ENCODE results near the gene G0S2.
"Not testable (repeated sequence)": the region's sequence is repeated elsewhere in the genome, so short reads cannot be mapped to it uniquely, and the experiment has no call there.

The G0S2 gene

DNA sequence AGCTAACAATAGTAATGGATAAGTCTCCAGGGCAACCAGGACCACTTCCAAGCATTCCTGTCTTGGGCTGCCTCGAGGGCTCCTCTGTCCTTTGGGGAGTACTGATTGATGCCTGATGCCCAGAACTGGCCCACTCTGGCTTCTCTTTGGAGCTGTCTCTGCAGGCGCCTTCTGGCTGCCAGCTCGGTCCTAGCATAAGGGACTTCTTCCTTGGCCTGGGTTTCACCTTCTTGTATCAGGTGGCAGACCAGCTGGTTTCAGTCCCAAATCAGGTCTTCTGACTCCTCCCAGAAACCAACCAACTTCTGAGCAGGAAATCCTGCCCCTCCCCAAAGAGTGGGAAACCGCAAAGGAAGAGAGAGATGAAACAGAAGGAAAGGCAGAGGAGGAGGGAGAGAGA, 10.6 kb downstream of the G0S2 start:
- no peak for DNase-seq

DNA sequence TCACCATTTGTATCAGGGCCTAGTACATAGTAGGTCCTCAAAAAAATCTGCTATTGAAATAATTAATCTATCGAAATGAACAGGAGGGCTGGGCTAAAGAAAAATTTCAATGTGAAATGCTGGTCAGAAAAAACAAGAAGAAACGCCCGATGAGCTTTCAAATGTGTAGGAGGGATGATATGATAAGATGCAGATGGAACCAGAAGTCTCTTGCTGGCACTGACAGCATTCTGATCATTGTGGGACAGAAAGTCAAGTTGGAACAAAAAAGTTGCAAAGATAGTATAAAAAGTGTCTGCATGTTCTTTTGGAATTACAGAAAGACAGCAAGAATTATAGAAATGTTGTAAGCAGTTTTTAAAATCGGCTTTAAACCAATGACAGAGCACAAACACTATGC, 11.1 kb downstream of the G0S2 start:
- no peak for DNase-seq

DNA sequence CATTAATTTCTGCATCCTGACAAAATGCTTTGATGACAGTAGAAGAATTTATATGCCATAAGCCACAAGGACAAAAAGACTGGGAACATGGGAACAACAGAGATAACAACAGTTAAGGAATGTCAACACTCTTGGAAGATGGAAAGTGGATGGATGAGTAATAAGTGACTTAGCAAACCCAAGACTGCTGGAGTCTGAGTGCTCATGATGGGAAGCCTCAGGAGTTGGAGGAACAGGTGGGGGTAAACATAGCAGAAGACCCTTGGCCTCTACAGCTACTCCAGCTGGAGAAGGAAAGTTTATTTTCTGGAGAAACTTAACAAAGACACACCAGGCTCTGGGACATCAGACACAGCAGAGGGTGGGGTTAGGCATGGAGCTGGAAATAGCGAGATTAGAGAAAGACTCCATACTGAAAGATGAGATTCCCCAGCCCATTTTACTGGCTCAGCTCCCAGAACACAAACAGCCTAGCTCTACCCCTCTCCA, 13.6 kb downstream of the G0S2 start:
- DNase-seq, result no peak

DNA sequence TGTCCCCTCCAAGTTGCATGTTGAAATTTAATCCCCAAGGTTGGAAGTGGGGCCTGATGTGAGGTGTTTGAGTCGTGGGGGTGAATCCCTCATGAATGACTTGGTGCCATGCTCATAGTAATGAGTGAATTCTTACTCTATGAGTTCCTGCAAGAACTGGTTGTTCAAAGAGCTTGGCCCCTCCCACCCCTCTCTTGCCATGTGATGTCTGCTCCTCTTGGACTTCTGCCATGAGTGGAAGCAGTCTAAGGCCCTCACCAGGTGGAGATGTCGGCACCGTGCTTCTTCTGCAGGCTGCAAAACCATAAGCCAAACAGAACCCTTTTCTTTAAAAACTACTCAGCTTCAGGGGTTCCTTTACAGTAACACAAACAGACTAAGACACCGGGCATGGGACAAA, 14.3 kb downstream of the G0S2 start:
- DNase-seq, result no peak

DNA sequence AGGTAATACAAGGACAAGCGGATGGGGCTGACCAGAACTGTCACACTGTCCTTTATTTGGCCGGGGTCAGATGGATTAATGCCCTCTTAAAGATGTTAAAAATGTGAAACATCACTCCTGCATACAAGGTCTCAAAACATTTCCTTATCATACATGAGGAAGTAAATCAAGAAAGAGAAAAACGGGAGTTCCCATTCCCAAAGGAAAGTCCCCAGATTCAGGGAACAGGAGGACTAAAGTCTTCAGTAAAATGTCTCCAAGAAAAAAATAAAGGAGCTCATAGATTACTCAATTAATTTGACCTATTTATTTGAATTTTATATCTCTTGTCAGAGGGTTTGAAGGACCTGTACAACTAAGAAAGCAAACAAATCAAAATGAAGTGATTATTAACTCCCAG, 16.0 kb downstream of the G0S2 start:
- DNase-seq, result no peak

DNA sequence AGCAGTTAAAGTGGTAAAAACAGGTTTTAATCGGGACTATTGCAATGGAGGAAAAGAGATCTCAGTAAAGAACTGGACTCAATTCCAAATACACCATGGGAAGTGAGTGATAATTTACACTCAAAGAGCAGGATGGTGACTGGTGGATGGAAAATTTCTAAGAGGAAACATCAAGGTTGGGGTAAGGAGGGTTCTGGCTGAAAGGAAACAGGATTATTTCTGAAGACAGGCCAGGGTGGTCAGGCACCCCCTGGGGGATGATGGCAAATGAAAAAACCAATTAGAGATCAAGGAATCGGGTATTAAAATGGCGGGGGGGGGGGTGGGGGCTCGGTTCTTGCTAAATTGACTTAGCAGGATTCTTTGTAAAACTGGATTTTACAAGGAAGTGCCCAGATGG, 17.1 kb downstream of the G0S2 start:
- DNase-seq, result no peak

DNA sequence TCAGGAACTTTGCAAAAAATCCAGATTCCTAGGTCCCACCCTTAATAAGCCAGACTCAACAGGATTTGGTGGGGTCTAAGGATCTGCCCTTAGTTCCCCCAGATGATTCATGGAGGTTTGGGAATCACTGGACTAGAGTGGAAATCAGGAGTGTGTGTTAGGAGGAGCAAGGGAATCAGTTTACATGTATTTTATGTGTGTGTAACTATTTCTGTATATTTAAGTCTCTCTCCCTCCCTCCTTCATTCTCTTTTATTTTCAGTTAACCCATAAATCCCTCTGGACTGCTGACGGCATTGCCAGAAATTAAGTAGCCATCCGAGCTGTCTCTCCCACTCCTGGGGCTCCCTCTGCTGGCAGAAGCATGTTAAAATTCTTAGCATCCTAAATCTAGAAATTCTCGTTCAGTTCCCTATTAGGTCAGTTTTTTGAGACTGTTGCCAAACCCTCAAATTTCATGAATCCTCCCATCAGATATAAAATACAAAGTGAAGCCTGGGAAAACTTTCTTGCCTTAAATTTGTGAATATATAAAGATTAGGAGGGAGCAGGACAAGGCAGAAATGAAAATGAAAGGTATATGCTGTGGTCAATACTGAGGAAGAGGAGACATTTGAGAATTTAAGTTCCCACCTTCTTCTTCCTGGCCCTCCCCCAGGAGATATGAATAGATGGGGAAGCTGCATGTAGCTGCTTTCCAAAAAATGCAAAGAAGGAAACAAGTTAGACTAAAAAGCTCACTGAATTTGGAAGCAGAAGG, 17.7 kb downstream of the G0S2 start:
- peak; percentile 44 for DNase-seq

DNA sequence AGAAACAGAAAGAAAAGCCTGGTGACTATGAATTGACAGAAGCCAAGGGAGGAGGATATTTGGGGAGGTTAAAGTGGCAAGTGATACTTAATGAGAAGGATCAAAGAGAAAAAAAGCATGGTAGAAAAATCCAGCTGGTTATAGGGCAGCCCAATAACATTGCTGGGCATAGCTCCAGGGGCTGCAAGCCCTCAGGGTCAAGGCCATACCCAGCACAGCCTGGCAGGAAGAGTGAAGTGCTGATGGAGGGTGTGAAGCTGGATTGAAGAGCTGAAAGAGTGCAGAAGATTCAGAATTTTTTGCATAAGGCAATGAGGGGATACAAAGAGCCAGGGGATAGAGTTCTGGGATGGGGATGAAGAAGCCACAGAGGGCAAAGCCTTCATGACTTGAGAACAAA, 21.5 kb downstream of the G0S2 start:
- no peak for DNase-seq

DNA sequence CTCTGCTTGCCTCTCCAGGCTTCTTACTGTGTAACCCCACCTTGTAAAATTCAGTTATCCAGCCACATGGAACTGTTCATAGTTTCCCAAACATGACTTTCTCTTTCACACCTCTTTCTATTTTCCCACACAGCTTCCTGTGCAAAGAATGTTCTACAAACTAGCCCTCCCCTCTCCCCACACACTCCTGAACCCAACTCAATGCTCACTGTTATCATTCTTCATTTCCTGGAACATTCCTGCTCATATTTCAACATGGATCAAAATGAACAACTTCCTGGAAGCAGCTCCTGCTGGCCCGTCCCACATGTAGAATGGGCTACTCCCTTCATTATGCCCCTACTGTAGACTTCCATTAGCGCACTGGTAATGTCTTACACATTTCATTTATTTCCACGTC, 21.9 kb downstream of the G0S2 start:
- no peak for DNase-seq

DNA sequence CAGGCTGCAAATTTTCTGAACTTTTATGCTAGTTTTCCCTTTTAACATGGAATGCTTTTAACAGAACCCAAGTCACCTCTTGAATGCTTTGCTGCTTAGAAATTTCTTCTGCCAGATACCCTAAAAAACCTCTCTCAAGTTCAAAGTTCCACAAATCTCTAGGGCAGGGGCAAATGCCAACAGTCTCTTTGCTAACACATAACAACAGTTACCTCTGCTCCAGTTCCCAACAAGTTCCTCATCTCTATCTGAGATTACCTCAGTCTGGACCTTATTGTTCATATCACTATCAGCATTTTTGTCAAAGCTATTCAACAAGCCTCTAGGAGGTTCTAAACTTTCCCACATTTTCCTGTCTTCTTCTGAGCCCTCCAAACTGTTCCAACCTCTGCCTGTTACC, 25.5 kb downstream of the G0S2 start:
- not testable (repeated sequence) for DNase-seq

DNA sequence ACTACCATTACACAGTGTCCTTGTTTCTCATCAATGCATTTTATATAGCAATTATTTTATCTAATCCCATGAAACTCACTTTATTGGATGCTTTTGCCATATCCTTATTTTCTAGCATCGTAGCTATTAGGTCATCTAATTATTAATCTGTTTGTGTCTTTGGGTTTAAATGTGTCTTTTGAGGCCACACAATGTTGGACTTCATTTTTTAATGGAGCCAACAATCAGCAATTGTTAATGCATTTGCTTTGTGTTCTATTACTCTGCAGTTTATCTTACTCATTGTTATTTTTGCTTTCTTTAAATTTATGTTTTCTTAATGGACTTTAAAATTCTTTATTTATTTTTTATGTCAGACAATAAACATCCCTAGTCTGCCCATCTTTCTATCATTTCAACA, 27.6 kb downstream of the G0S2 start:
- no peak for DNase-seq

DNA sequence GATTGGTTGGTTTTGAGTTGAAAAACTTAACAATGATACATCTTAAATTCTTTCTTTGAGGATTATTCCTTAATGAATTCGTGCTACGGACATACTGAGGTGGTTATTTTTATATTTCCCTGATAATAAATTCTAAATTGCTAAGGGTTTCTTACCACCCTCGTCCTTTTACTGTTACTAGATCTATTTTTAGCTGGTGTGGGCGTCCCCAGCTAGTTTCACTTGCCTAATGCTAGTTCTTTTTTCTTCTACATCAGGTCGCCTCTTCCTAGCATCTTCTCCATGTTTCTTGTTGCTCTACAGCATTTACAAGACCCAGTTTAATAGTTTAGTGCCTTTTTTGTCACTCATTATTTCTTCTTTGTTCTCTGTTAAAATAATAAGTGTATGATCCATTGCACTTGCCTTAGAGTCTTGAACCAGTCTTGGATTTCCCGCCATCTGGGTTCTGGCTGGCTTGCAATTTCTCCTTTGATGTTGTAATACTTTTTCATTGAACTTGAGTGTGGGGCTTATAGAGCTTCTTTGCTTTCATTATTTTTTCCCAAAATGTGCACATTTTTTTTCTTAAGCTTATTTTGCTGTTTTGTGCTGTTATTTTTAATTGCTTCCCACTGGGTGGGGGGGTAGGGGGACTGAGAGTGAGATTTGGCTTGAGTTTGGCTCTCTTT, 28.8 kb downstream of the G0S2 start:
- DNase-seq, result no peak

DNA sequence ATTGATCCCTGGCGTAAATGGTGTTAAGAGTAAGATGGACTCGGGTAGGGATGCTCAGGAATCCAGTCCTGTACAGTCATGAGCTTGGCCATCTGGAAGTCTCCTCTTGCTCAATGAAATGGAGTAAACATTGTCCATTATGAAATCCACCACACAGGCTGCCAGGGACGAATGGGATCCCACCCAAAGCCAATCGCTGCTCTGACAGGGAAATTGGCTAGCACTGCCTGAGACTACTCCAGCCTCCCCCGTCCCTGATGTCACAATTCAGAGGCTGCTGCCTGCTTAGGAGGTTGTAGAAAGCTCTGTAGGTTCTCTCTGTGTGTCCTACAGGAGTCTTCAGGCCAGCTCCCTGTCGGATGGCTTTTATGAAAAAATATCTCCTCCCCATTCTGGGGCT, 29.4 kb downstream of the G0S2 start, which contains the start of gene HSD11B1:
HSD11B1 (plus strand) TSS at position 263 of the 400 bp plus-strand sequence; CDS start at position 360, 97 bp downstream.
- no peak for DNase-seq

DNA sequence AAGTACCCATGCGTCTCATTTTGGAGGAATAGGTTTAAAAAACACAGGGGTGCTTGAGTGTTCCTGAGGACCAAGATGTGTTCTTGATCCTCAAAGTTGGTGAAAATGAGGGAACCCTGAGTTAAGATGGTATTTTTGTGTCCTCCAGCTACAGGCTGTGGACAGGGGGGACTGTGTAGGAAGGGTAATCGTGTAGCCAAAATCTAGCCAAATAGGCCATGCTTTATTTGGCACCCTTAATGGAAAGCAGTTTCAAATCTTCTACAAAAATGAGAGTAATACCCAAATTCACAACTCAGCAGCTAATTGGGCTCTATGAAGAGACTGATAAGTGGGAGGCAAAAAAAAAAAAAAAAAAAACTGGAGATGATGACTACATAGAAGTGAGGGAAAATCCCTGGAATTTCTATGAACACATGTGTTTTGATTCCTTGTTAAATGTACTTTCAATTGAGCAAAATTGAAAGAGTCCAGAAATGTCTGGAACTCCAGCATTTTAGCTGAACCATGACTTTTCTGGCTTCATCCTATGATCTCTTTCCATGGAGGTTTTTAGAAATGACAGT, 29.9 kb downstream of the G0S2 start:
- DNase-seq, result no peak

DNA sequence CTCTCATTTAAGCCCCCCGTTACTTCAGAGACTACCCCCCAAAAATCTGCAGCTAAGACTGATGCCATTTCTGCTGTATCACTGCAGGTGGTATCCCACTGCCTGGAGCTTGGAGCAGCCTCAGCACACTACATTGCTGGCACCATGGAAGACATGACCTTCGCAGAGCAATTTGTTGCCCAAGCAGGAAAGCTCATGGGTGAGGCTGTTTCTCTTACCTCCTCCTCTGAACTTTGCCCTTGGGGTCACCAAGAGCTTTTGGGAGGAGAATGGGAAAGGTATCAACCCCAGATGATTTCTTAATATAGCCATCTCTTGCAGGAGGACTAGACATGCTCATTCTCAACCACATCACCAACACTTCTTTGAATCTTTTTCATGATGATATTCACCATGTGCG, 31.4 kb downstream of the G0S2 start:
- DNase-seq, result no peak

DNA sequence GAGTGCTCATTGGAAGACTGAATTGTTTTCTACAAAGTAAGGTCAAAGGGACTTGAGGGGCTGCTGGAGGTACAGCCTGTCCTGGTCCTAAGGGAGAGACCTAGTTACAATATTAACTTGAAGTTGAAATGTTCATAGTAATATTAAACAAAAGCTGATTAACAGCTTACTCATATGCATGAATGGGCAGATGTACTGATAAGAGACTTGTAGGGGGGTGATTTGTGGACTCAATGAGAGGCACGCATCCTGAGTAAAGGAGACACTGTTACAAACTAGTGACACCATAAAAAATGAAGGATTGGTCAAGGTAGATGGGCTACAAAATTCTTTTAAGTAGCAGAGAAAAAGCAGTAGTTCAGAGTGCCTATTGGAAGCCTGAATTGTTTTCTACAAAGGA, 32.1 kb downstream of the G0S2 start:
- no peak for DNase-seq

DNA sequence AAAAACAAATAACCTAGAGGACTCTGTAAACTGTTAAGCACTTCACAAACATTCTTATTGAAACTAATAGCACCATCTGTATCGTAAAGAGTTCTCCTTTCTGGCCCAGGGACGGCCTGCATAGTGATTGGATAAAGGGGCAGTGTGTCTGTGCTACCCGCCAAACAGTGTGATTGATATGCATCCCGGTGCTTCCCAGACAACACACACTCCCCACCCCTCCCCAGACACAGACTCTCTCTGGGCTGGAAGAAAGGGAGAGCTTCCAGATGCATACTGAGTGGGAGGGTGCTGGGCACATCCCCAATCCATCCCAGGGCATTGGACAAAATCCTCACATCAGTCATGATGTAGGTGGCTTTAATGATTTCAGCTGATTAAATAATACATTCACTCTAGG, 33.1 kb downstream of the G0S2 start:
- DNase-seq, result no peak

DNA sequence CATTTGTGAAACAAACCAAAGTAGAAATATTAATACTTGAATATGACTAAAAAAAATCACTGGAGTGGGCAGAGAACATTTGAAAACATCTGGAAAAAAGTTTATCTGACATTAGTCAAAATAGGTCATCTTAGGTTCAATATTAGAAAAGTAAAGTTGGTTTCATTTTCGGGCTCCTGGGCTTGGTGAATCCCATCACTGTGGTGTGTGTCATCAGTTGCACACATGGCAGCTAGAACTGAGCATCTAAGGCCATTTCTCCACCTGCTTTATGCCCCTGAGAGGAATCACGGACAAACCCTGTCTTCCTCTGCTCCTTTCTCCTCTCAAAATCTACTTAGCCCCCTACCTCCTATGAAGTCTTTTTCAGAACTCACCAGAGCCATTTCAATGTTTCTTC, 34.9 kb downstream of the G0S2 start:
- no peak for DNase-seq

DNA sequence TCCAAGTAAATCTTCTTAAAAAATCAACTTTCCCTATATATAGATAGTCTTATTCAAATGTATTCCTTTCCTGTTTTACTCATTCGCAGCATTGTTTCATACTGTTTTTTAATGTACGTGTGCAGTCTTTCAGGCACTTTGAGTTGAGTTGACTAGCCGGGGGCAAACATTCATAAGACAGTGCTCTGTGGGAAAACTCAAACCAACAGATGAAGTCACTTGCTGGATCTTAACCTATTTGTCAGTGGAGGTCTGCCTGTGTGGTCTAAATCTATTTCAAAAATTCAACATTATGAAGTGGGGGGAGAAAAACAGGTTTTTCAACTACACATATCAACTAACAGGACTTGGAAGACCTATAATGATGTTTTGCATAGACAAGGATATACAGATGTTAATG, 35.6 kb downstream of the G0S2 start:
- DNase-seq, result no peak

DNA sequence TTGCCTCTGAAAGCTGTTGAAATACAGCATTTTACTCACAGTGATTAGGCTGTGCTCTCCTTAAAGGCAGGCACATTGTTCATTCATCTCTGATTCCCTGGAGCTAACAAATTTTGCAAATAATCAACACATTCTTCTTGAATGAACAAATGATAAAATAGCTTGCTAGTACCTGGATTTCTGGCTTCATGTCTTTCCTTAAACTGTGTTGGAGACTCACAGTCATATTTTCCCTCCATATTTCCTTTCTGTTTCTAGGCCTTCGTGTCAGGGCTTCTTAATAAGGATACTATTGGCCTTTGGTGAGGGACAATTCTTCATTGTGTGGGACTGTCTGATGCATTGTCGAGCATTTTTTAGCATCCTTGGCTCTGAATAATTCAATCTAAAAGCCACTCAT, 39.1 kb downstream of the G0S2 start:
- no peak for DNase-seq

DNA sequence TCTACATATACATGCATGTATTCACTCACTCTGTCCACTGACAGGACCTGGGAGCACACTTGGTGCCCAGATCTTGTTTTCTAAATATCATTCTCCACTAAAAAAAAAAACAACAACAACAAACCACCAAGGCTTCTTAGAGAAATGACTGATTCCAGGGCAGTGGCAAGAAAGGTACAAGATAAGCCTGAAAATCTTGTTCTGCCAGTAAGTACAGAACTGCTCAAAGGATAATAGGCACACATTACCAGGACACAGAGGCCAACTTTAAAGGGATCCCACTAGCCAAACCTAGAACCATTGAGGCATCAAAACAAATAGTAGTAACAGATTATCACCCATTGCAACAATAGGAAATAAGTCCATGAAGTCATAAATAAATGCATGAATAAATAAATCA, 40.1 kb downstream of the G0S2 start:
- no peak for DNase-seq

DNA sequence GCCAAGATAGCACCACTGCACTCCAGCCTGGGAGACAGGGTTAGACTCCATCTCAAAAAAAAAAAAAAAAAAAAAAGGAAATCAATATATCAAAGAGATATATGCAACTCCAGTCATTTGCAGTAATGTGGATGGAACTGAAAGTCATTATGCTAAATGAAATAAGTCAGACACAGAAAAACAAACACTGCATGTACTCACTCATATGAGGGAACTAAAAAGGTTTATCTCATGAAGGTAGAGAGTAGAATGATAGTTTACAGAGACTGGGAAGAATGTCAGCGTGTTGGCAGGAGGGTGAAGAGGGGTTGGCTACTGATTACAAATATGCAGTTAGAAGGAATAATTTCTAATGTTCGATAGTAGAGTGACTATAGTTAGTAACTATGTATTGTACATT, 42.6 kb downstream of the G0S2 start:
- DNase-seq, result no peak

DNA sequence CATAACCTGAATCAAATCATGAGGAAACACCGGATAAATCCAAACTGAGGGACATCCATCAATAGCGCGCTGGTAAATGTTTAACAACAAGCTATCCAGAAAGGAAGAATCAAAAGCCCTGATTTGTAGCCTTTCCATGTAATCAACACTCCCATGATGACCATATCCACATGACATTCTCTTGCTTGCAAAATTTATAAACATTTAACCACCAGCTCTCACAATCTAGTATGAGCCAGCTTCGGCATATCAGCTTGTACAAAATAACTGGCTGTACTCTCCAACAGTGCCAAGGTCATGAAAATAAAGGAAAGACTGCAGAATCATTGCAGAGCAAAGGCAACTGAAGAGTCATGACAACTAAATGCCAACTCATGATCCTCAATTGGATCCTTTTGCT, 45.1 kb downstream of the G0S2 start:
- DNase-seq, result no peak

DNA sequence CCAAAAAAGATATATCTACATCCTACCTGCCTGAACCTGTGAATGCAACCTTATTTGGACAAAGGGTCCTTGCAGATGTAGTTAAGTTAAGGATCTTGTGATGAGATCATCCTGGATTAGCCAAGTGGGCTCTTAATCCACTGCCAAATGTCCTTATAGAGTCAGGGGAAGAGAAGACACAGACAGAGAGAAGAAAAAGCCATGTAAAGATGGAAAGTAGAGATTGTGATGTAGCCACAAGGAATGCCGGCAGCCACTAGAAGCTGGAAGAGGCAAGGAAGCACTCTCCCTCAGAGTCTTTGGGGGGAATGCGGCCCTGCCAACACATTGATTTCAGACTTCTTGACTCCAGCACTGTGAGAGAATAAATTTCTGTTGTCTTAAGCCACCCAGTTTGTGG, 45.6 kb downstream of the G0S2 start:
- no peak for DNase-seq
